Omental fat pad (tissue), 4 donors: ENCODE data around the gene RBX1. TPM values are rescaled to one million over a fixed set of nuclear protein-coding genes. Genes with fewer than 3 reads are reported as not detected.

Experiments
- ATAC-seq: fragments of 150-250 bp; one replicate; pipeline ENCODE4 v1.9.1; 2016; ENCODE audit warnings: mild to moderate bottlenecking, moderate library complexity; ENCODE audit not compliant: low FRiP score
- DNase-seq: peaks from one replicate; pipeline ENCODE4 v3.0.0-alpha.2; 2019; ENCODE audit warnings: low spot score
- total RNA-seq, 4 donors: library from RNA; depleted of rRNA; stranded (reverse); fragments of >200 nt; gene quantifications; one replicate each; pipeline ENCODE4 v1.1.0, GENCODE V29; 2016
- TF ChIP-seq, protein P1 (sequence below), 3 donors: fragments of 450-650 bp; IDR thresholded peaks; one replicate each; pipeline ENCODE4 v1.5.1; 2016 to 2017; ENCODE audit warnings: antibody characterized with exemption in 3 of 3, mild to moderate bottlenecking in 3 of 3, moderate library complexity in 2 of 3

RBX1 gene
- total RNA-seq, 4 donors from 2014 or later = 27.1 to 41.0 (median 39.1) TPM

DNA sequence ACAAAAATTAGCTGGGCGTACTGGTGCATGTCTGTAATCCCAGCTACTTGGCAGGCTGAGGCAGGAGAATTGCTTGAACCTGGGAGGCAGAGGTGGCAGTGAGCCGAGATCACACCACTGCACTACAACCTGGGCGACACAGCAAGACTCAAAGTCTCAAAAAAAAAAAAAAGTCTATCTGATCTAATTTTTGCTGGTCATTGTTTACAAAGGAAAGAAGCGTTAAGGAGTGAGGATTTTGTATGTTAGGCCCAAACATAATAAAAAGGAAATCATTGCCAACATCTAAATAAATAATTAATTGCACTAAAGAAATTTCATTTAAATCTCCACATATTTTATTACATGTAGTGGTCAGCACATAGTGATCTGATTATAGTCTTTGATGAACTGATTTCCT, 2.9 kb downstream of the RBX1 start:
- ATAC-seq (no peak), DNase-seq (no peak)
- TF ChIP-seq, protein P1, sequence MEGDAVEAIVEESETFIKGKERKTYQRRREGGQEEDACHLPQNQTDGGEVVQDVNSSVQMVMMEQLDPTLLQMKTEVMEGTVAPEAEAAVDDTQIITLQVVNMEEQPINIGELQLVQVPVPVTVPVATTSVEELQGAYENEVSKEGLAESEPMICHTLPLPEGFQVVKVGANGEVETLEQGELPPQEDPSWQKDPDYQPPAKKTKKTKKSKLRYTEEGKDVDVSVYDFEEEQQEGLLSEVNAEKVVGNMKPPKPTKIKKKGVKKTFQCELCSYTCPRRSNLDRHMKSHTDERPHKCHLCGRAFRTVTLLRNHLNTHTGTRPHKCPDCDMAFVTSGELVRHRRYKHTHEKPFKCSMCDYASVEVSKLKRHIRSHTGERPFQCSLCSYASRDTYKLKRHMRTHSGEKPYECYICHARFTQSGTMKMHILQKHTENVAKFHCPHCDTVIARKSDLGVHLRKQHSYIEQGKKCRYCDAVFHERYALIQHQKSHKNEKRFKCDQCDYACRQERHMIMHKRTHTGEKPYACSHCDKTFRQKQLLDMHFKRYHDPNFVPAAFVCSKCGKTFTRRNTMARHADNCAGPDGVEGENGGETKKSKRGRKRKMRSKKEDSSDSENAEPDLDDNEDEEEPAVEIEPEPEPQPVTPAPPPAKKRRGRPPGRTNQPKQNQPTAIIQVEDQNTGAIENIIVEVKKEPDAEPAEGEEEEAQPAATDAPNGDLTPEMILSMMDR (IDR thresholded peaks at IDR 0.05) = no peak

DNA sequence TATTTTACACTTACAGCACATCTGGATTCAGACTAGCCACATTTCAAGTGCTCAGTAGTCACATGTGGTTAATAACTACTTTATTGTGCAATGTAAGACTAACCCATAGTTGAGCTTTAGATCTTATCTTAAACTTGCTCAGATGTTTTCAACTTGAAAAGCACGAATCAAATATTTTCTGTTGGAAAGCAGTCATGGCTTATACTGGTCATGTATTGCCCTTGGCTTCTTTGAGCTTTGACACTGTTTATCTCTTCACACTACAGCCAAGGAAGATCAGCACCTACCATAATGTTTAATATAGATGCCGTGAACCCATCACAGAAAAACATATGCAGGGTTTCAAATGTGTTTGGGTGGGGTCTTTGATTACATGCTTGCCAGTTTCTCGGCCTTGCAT, 4.4 kb downstream of the RBX1 start:
- ATAC-seq (no peak), DNase-seq (no peak)
- TF ChIP-seq, protein P1 (IDR thresholded peaks at IDR 0.05) = no peak

DNA sequence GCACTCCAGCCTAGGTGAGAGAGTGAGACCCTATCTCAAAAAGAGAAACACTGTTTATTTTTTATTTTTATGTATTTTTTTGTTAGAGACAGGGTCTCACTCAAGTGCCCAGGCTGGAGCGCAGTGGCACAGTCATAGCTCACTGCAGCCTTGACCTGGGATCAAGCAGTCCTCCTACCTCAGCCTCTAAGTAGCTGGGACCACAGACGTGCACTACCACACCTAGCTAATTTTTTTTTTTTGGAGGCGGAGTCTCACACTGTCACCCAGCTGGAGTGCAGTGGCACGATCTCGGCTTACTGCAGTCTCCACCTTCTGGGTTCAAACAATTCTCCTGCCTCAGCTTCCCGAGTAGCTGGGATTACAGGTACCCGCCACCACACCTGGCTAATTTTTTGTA, 6.4 kb downstream of the RBX1 start:
- DNase-seq (no peak), ATAC-seq (no peak)
- TF ChIP-seq, protein P1 (IDR thresholded peaks at IDR 0.05) = no peak

DNA sequence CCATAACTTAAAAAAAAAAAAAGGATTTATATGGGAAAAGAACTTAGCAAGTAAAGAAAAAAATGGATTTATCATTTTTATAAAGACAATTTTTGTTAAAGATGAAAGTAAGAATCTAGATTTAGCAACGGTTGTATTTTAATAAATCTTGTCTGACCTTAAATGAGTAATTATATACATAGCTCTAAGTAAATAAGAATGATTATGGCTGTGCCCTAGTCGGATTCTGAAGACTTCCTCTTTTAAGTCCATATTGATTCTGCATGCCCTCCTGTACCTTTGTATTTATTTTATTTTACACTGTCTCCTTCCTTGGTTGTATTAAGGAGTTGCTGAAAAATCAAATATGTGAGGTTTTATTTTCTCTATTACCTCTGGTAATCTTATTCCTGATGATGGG, 7.1 kb downstream of the RBX1 start:
- no peak for ATAC-seq
- TF ChIP-seq, protein P1 (IDR thresholded peaks at IDR 0.05) = no peak
- no peak for DNase-seq

DNA sequence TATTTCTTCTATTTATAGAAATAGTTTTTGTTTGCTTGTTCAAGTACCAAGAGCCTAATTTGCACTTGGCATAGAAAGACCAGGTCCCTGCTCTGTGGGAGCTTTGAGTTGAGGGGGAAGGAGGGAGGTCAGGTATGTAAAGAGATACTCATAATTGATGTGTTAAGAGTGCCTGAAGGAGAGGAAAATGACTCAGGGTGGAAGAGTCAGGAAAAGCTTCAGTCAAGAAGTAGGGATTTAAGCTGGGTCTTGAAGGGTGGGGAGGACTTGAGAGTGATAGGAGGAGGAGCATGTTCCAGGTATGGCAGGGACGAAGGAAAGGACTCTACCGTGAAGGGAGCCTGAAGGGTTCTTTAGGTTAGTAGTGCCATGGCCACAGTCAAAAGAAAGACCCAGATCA, 9.0 kb downstream of the RBX1 start:
- ATAC-seq = no peak
- no peak for DNase-seq
- TF ChIP-seq, protein P1 (IDR thresholded peaks at IDR 0.05) = no peak

DNA sequence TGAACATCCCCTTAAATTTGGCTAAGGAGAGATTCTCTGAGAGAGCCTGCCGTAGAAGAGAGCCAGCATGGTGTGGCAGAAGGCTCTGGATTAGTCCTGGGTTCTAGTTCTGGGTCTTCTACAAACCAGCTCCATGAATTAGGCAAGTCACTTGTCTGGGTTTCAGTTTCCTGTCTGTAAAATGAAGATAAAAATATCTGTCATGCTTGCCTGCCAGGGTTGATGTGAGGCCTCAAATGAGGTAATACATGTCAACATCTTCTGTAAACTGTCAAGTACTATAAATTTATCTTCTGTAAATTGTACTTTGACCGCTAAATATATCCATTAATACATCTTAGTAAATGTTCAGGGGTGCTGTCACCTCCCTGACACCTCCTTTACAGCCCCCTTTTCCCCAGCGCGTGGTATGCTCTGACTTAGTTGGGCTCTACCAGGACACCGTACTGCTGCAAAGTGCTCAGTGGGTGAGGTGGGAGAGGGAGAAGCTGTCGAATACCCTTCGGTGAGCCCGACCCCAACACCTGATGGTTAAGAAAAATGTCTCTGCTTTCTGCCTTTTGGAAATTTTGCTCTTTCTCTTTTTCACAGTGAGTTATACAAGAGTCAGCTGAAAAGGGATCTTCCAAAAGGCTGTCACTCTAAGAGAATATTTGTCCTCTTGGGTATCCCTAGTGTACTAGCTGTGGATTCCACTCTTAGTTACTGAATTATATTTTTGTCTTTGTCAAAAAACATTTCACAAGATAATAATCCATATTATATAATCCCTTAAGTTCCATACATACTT, 15.0 kb downstream of the RBX1 start:
- TF ChIP-seq, protein P1 (IDR thresholded peaks at IDR 0.05) = no peak
- no peak for ATAC-seq
- DNase-seq = no peak

DNA sequence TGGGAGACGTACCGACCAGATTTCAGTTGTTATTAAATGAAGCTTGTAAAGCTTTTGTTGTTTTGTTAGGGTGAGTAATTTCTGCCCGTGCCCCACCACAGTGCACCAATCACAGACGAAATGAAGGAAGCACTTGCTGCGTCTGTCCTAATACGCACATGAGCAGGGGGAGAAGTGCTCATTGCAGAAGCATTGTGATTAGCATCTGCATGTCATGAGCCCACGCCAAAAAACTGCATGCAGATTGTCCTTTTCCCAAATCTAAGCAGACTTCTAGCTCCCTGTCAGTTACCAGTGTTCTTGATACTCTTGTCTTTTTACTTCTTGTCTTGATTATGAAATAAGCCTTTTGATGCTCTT, 15.5 kb downstream of the RBX1 start:
- DNase-seq (no peak), ATAC-seq (no peak)
- TF ChIP-seq, protein P1 (IDR thresholded peaks at IDR 0.05) = no peak
